GM18858 (cell line): ENCODE results near the gene LRRTM4.

Source experiments
- ATAC-seq: cut with Tn5 transposase; IDR thresholded peaks from one replicate; pipeline ENCODE4 v1.9.1; 2021; ENCODE audit not compliant: unreplicated experiment

The LRRTM4 gene

DNA sequence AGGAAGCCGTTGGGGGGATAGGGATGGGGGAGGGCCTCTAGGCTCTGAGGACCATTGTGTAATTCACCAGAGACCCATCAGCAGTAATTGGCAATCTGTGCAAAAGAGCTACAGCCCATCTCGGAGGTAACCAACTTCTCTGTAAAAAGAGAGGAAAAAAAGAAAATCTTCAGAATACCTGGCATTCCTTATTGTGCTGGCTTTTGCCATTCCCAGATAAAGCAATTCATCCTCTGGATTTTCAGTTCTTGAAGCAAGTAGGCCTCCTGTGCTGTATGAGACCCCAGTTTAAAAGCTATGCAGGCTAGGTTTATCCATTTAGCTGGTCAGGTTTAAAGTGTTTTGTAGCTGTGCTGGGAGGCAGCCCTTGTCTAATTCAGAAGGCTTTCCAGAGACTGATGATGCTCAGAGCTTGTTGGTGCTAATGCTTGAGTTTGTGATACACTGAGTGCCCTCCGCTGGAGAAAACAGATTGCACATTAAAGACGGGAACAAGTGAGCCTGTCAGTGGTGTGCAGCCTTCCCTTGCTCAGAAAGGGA is at the start of gene LRRTM4:
Gene LRRTM4 (minus strand): TSS at position 446 of the 540 bp plus-strand sequence.
- no peak for ATAC-seq

GRCh38 chr2:77571545-77571944 is 49.4 kb upstream of the LRRTM4 start:
- no peak for ATAC-seq

GRCh38 chr2:77567723-77568122 is 45.5 kb upstream of the LRRTM4 start:
- no peak for ATAC-seq

- ATAC-seq = no peak
Measured at GRCh38 chr2:77566582-77566981, 44.4 kb upstream of the LRRTM4 start.

DNA sequence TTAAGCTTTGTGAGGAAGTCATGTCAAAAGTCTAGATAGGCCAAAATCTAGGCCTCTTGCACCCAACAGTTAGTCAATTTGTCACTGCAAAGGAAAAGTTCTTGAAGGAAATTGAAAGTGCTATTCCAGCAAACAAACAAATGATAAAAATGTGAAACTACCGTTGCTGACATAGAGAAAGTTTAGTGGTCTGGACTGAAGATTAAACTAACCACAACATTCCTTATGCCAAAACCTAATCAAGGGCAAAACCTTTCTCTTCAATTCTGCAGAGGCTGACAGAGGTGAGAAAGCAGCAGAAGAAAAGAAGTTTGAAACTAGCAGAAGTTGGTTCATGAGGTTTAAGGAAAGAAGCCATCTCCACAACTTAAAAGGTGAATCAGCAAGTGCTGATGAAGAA is 44.0 kb upstream of the LRRTM4 start:
- no peak for ATAC-seq

DNA sequence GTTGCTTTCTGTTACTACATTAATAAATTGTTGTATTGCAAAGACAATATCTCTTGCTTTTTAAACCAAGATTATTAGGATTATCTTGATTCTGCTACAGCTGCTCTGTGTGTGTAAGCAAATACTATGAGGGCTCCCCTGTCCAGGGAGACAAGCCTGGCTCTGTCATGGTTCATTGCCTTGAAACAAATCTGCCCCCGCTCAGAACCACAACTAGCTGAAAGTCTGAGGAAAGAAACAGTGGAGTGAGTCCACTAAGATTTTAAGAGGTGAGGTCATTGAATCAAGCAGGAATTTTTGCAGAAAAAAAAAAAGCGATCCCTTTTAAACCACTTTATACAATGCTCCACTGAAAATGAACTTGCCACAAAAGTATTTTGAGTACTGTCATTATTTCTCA is 30.8 kb upstream of the LRRTM4 start:
- ATAC-seq = no peak

DNA sequence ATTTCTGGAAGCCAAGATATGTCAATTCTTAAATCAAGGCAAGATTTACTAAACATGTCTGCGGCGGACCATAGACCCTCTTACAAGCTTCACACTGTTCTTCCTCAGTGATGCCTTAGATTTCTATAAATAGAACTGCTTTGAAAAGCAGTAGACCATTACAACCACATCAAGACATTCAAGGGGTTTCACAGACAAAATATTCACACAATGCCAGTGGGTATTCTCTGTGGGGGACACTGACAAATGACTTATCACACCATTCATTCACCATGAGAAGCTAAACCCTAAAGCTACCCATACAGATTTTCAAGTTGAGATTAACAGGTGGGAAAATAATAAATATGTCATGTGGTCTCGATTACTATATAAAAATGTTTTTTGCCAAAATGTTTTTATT is 15.9 kb upstream of the LRRTM4 start:
- no peak for ATAC-seq

DNA sequence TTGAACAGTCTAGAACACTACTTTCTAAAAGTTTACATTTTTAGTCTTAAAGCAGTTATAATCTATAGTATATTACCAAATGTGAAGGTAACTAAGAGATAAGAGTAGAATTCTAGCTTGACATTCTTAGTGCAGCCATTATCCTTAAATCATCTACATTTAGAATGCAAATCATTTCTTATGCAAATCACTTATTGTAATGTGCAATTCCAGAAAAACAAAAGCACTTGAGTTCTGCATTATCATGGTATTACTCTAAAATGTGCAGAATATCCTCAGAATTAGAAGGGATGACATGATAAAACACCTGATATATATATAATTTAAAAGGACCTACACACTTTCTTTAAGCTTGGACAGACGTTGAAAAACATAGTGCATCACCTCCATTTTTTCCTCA is 712 bp upstream of the LRRTM4 start:
- no peak for ATAC-seq

- ATAC-seq = no peak
Measured at GRCh38 chr2:77521548-77521891, 656 bp downstream of the LRRTM4 start.

- no peak for ATAC-seq
Measured at GRCh38 chr2:77520641-77521547, 1.3 kb downstream of the LRRTM4 start.

DNA sequence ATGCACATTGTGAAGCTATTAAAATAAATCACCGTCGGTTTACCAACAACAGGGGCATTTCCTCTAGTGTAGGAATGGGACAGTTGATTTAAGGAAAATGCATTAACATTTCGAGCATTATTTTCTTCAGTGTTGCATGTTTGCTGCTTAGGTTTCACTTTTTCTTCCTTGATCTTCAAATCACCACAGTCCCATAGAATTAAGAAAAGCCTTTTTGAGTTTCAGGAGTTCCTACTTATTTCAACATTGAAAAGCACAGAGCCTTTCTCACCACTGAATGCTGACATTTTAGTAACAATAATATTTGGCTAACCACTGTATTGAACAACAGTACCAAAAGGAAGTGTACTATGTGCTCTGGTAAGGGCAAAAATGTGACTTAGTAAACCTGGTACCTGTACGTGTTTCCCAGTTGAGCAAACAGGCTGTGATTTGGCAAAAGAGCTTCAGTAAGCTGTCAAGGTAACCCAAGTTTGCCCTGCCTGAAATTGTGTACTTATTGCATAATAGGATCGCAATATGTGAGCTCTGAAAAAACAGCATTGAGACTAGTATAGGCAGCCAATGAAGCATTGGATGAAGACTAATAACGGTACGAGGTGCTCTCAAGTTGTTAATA is 2.2 kb downstream of the LRRTM4 start:
- ATAC-seq = no peak

DNA sequence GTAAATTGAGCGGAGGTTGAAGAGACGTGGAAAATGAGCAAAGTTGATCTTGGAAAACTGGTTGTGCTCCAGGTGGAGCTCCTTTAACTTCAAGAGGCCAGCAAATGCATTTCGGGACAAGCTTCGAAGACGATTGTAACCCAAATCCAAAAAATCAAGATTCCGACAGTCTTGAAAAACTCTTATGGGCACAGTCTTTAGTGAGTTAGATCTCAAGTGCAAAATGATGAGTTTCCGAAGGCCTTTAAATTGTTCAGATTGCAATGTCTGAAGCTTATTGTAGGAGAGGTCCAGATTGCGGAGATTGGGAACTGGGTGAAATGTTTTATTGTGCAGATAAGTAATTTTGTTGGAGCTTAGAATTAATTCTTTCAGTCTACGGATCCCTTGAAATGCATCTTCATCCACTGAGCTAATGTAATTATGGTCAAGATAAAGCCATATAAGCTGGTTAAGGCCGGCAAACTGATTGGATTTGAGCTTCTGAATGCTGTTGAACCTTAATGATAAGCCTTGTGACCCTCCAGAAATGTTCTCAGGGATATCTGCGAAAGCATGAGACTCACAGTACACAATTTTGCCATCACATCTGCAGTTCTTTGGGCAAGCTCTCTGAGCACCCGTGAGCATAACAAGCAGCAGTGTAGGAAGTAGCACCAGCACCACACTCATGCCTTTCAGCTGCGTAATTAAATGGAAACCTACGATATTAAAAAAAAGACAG is 2.9 kb downstream of the LRRTM4 start:
- no peak for ATAC-seq

GRCh38 chr2:77518311-77518710 is 3.9 kb downstream of the LRRTM4 start:
- no peak for ATAC-seq

DNA sequence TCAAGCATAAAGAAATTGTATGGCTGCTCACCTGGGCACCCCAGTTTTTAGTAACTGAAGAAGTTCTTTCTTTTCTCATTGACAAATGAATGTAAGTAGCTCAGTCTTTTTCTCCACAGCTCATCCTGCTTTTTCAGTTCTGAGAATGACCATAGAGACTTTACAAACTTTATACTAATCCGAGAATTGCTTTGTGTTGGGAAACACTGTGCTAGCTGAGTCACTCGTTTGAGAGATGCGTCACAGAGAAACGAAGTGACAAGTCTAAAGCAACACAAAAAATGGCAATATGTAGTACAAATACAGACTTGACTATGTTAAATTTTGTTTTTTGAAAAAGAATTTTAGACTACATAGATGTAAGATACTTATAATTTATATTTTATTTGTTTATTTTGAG is 9.0 kb downstream of the LRRTM4 start:
- ATAC-seq = no peak

DNA sequence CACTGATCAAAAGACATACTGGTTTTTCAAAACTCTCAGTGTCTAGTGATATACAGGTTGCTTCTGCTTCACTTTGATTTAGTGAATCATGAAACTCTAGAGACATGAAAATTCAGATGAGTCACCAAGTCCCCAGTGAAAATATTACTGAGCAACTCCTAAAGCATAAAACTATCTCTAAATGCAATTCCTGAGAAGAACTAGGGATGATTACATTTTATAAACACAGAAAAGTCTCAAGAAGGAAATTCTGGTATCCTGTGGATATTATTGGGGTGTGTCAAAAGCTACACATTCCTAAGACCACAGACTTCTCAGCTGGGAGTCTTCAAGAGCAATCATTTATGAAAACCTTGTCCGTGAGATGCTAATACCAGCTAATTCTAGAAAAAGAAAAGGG is 9.7 kb downstream of the LRRTM4 start:
- ATAC-seq = no peak

GRCh38 chr2:77508511-77508910 is 13.7 kb downstream of the LRRTM4 start:
- no peak for ATAC-seq

- ATAC-seq = no peak
Measured at GRCh38 chr2:77507657-77508056, 14.5 kb downstream of the LRRTM4 start.

- ATAC-seq = no peak
Measured at GRCh38 chr2:77488141-77488540, 34.0 kb downstream of the LRRTM4 start.

DNA sequence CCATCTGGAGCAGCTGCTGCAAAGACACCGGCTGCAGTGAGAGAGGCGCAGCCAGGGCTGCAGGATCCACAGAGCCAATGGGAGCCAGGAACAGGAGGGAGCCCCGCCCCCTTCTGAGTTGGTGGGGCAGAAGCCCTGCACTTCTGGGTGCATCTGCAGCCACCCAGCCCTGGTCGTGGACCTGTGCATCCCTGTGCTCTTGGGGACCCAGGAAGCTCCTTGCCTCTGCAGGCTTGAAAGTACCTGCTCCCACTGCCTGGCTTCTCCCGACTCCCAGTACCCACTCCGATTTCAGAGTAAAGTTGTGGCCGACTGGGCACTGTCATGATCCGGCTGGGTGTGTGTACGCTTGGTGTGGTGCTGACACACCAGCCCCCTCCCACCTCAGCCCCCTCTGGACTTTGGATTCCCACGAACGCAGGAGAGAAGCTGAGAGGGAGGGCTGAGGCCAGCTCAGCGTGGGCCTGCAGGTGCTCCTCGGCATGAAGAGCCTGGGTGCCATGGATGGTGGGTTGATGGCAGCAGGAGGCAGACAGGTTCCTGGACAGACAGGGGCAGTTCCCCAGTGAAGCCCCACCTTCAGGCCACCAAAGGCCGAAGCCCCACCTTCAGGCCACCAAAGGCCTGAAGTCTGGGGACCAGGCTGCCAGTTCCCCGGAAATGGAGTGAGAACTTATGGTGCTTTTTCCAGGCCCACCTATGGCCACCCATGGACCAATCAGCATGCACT is 34.9 kb downstream of the LRRTM4 start:
- no peak for ATAC-seq

DNA sequence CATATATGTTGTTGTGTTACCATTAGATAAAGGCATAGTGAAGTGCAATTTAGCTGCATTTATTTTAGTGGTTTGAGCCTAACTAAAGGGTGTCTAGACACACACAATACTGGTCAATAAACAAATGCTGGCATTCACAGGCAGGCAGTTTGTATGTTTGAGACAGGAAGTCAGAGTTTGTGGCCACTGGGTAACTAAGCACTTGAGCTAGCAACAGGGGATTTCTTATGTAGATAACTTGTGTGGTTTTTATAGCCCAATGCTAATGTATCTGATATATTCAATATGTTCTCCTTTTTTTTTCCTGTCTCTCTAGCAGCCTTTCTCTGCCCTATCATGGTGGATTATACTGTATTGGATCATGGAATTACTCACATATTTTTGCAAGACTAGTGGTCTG is 38.1 kb downstream of the LRRTM4 start:
- ATAC-seq = no peak

- ATAC-seq = no peak
Measured at GRCh38 chr2:77479895-77480294, 42.3 kb downstream of the LRRTM4 start.
